ENCODE measurements around the gene PEX11B. TPM values are rescaled to one million over a fixed set of nuclear protein-coding genes. Genes with fewer than 3 reads are reported as not detected.
A peak's percentile ranks its signal among the peaks of the same experiment; 100 is the strongest.
"Not testable (repeated sequence)": the region's sequence is repeated elsewhere in the genome, so short reads cannot be mapped to it uniquely, and the experiment has no call there.

Gene PEX11B
- total and polyA plus RNA-seq, 11 donors = 17.7 to 29.8 (median 24.5) TPM

GRCh38 chr1:145922266-145922665, 3.7 kb upstream of the PEX11B start:
- H3K9me3 ChIP-seq = no peaks in the 10 kb centered on the region
- H3K36me3 ChIP-seq = peaks cover 0 to 44% (median 32%) of the 10 kb centered on the region in 9 donors
- H3K4me1 ChIP-seq = peaks cover 10 to 33% (median 26%) of the 10 kb centered on the region in 12 donors
- no peak for DNase-seq
- intact Hi-C loops (cut with DNase I) = no loop called here
- 78 to 86% (median 81%) methylated on average over 2 of the region's 2 CpGs for WGBS, 4 donors
- H3K27me3 ChIP-seq = no peaks in the 10 kb centered on the region
- no peak overlapping the region for H3K4me3 ChIP-seq
- no peak for ATAC-seq
- TF ChIP-seq POLR2A (IDR thresholded peaks at IDR 0.05) = no peak
- TF ChIP-seq, protein P1, sequence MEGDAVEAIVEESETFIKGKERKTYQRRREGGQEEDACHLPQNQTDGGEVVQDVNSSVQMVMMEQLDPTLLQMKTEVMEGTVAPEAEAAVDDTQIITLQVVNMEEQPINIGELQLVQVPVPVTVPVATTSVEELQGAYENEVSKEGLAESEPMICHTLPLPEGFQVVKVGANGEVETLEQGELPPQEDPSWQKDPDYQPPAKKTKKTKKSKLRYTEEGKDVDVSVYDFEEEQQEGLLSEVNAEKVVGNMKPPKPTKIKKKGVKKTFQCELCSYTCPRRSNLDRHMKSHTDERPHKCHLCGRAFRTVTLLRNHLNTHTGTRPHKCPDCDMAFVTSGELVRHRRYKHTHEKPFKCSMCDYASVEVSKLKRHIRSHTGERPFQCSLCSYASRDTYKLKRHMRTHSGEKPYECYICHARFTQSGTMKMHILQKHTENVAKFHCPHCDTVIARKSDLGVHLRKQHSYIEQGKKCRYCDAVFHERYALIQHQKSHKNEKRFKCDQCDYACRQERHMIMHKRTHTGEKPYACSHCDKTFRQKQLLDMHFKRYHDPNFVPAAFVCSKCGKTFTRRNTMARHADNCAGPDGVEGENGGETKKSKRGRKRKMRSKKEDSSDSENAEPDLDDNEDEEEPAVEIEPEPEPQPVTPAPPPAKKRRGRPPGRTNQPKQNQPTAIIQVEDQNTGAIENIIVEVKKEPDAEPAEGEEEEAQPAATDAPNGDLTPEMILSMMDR (IDR thresholded peaks at IDR 0.05) = no peak
- no peak overlapping the region for H3K27ac ChIP-seq

- DNase-seq; H3K9me3 ChIP-seq; H3K4me3 ChIP-seq; H3K27me3 ChIP-seq; H3K27ac ChIP-seq; ATAC-seq; intact Hi-C loops (cut with DNase I): not testable (repeated sequence)
- Histone ChIP-seq H3K4me1 (peaks cover 5 to 29% (median 22%) of the 10 kb centered on the region in 12 donors), H3K36me3 (peaks cover 0 to 48% (median 39%) of the 10 kb centered on the region in 9 donors)
- 79 to 97% (median 95%) methylated on average over 2 to 4 of the region's 4 CpGs for WGBS, 4 donors
These were observed 1.8 kb upstream of the PEX11B start for GRCh38 chr1:145920297-145920696.

DNA sequence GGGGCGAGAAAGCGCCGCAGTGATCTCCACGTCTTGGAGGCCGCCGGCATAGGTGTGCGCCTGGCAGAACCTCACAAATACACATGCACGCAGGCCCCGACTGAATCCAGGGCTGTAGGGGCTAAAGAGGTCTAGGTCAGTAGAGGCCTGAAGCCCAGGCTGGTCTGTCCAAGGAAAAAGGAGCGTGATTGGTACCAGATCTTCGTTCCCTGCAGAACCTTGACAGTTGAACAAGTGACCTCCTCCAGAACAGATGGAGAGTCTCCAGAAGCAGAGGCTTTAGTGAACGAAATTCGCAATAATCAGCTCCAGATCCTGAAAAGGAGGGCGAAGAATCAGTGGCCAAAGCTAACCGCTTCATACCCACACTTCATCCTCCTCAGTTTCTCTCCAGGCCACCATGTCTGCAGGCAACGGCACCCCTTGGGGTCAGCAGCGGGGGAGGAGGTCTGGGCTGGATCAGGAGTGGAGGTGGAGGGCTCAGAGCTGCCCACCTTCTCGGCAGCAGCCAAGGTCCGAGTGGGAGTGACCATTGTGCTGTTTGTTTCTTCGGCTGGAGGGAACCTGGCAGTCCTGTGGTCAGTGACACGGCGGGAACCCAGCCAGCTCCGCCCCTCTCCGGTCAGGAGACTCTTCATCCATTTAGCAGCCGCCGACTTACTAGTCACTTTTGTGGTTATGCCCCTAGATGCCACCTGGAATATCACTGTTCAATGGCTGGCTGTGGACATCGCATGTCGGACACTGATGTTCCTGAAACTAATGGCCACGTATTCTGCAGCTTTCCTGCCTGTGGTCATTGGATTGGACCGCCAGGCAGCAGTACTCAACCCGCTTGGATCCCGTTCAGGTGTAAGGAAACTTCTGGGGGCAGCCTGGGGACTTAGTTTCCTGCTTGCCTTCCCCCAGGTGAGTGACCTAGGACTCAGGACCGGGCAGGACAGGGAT, 749 bp upstream of the PEX11B start:
- DNase-seq (peak; percentile 54 to 71 (median 59)), ATAC-seq (peak; percentile 7 to 43 (median 38))
- intact Hi-C loops (cut with DNase I) = loop anchor here in 6 of 10 donors (2.0 to 5.0 kb wide), 3 partner anchors 38 to 72 kb away; partner anchors contain the start of genes LIX1L (in 5 of the 6), NUDT17 (in 2 of the 6), ANKRD34A (in 1 of the 6) and POLR3GL (in 1 of the 6)
- Histone ChIP-seq H3K27me3 (no peaks in the 10 kb centered on the region), H3K36me3 (peaks cover 0 to 55% (median 49%) of the 10 kb centered on the region in 9 donors), H3K9me3 (no peaks in the 10 kb centered on the region), H3K4me1 (peaks cover 5 to 29% (median 22%) of the 10 kb centered on the region in 12 donors), H3K27ac (peak overlapping the region; percentile 64 to 97 (median 92)), H3K4me3 (peak overlapping the region; percentile 72 to 99 (median 89))
- WGBS, 4 donors = 1 to 7% (median 6%) methylated on average over 31 to 33 of the region's 33 CpGs
- no peak for TF ChIP-seq POLR2A (IDR thresholded peaks at IDR 0.05)
- TF ChIP-seq, protein P1 (IDR thresholded peaks at IDR 0.05) = no peak

DNA sequence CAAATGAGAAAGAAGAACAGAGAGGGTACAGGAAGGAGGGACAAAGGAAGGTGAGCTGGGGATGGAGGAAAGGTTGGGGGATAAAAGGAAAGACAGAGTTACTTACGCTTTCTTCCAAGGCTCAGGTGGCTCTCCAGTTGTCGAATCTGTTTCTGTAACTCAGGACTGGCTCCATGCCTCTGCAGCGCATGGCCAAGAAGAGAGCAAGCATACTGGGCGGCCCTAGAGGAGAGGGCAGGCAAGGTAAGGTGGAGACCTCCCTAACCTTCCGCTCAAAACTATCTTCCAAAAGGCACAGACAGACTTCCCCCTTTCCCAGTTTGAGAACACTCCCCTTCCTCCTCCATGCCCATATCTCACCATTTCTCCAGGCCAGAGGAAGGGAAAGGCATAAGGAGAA, 922 bp downstream of the PEX11B start:
- 70 to 81% (median 73%) methylated on average over 5 of the region's 5 CpGs for WGBS, 4 donors
- ATAC-seq = no peak

More for the DNA sequence above, 922 bp downstream of the PEX11B start:
- peaks cover 0 to 55% (median 50%) of the 10 kb centered on the region in 9 donors for H3K36me3 ChIP-seq
- TF ChIP-seq, protein P1 (IDR thresholded peaks at IDR 0.05) = no peak
- no peak for TF ChIP-seq POLR2A (IDR thresholded peaks at IDR 0.05)
- no peaks in the 10 kb centered on the region for H3K9me3 ChIP-seq
- peaks cover 5 to 29% (median 22%) of the 10 kb centered on the region in 12 donors for H3K4me1 ChIP-seq
- H3K27ac ChIP-seq = peak overlapping the region in 9 of 12 donors; percentile 79 to 97 (median 92)
- intact Hi-C loops (cut with DNase I) = loop anchor here in 6 of 10 donors (5.0 kb wide), 2 partner anchors 40 to 70 kb away; partner anchors contain the start of genes LIX1L (in 5 of the 6) and NUDT17 (in 2 of the 6)
- H3K4me3 ChIP-seq = peak overlapping the region; percentile 72 to 99 (median 89)
- no peak for DNase-seq
- H3K27me3 ChIP-seq = no peaks in the 10 kb centered on the region

All from heart left ventricle (tissue), 16 donors.